CD14-positive monocyte (primary cell): Measurements from ENCODE around the gene KLF13. TPM values are rescaled to one million over a fixed set of nuclear protein-coding genes. Genes with fewer than 3 reads are reported as not detected.
A peak's percentile ranks its signal among the peaks of the same experiment; 100 is the strongest.

ENCODE experiments used
- DNase-seq, 3 donors: peaks; one replicate each; pipeline ENCODE4 v3.0.0-alpha.2; 2011 to 2022
- H2AFZ ChIP-seq: 2 replicates; pipeline ENCODE4 v1.6.0; 2012; ENCODE audit warnings: mild to moderate bottlenecking, low read depth, low read length, inconsistent platforms; ENCODE audit not compliant: insufficient read depth, poor library complexity, severe bottlenecking
- H3K27ac ChIP-seq, 2 donors: 1 replicate in 1 of 2; 2 replicates in 1 of 2; pipeline ENCODE4 v1.5.1; 2012 to 2013; ENCODE audit warnings: low read length in 2 of 2, control low read depth in 1 of 2, inconsistent platforms in 1 of 2, low read depth in 1 of 2, mild to moderate bottlenecking in 1 of 2
- H3K27me3 ChIP-seq, 2 donors: one replicate each; pipeline versions ENCODE4 v1.6.0 to v1.6.1; 2011 to 2013; ENCODE audit warnings: low read length in 2 of 2; ENCODE audit not compliant: control insufficient read depth in 2 of 2, insufficient read depth in 2 of 2
- H3K36me3 ChIP-seq, 2 donors: replicated peaks in 1 of 2; 1 replicate in 1 of 2; 2 replicates in 1 of 2; pipeline versions ENCODE4 v1.5.1 to v1.6.1; 2012 to 2013; ENCODE audit warnings: low read length in 2 of 2, control low read depth in 1 of 2, inconsistent platforms in 1 of 2, mild to moderate bottlenecking in 1 of 2; ENCODE audit not compliant: insufficient read depth in 2 of 2, control insufficient read depth in 1 of 2
- H3K4me1 ChIP-seq, 2 donors: 1 replicate in 1 of 2; 2 replicates in 1 of 2; pipeline versions ENCODE4 v1.5.1 to v1.6.1; 2012 to 2013; ENCODE audit warnings: low read length in 2 of 2, control low read depth in 1 of 2, inconsistent platforms in 1 of 2, mild to moderate bottlenecking in 1 of 2, moderate library complexity in 1 of 2; ENCODE audit not compliant: insufficient read depth in 2 of 2, control insufficient read depth in 1 of 2
- H3K4me2 ChIP-seq: replicated peaks from 2 replicates; pipeline ENCODE3; 2012; ENCODE audit warnings: low read length, moderate library complexity, mild to moderate bottlenecking; ENCODE audit not compliant: poor library complexity, severe bottlenecking; ENCODE audit errors: extremely low read depth
- H3K4me3 ChIP-seq, 3 experiments: fragments of 200-600 bp in 1 of 3; sonication (generic) in 1 of 3; replicated peaks in 1 of 3; 1 replicate in 2 of 3; 2 replicates in 1 of 3; pipeline ENCODE4 v1.5.1; 2011 to 2013; ENCODE audit warnings: low read length in 3 of 3, mild to moderate bottlenecking in 3 of 3, control low read depth in 2 of 3, low read depth in 2 of 3, inconsistent platforms in 1 of 3, moderate library complexity in 1 of 3
- H3K79me2 ChIP-seq: 2 replicates; pipeline ENCODE4 v1.6.0; 2012; ENCODE audit warnings: mild to moderate bottlenecking, control low read depth, inconsistent platforms, low read length, moderate library complexity; ENCODE audit not compliant: insufficient read depth
- H3K9ac ChIP-seq: 2 replicates; pipeline ENCODE4 v1.6.0; 2017; ENCODE audit warnings: low read length, mild to moderate bottlenecking; ENCODE audit not compliant: insufficient read depth, poor library complexity, severe bottlenecking
- H3K9me3 ChIP-seq, 2 donors: replicated peaks in 1 of 2; 1 replicate in 1 of 2; 2 replicates in 1 of 2; pipeline versions ENCODE4 v1.5.1 to v1.6.1; 2012 to 2013; ENCODE audit warnings: low read length in 2 of 2, control low read depth in 1 of 2; ENCODE audit not compliant: control insufficient read depth in 1 of 2, insufficient read depth in 1 of 2
- H4K20me1 ChIP-seq: 2 replicates; pipeline ENCODE4 v1.6.0; 2012; ENCODE audit warnings: mild to moderate bottlenecking, low read length, control low read depth, moderate library complexity; ENCODE audit not compliant: insufficient read depth
- H3K27ac Mint-ChIP-seq, 7 donors: one replicate each; pipeline ENCODE4 v1.8.0; 2020; ENCODE audit warnings: mild to moderate bottlenecking in 7 of 7, mixed read lengths in 7 of 7, moderate library complexity in 6 of 7, inconsistent platforms in 2 of 7
- H3K27me3 Mint-ChIP-seq, 3 donors: one replicate each; pipeline ENCODE4 v1.8.0; 2021 to 2022; ENCODE audit warnings: low read depth in 3 of 3, mild to moderate bottlenecking in 3 of 3, mixed read lengths in 3 of 3, moderate library complexity in 3 of 3, inconsistent platforms in 1 of 3
- H3K36me3 Mint-ChIP-seq, 2 donors: one replicate each; pipeline ENCODE4 v1.8.0; 2020; ENCODE audit warnings: mixed read lengths in 2 of 2, inconsistent platforms in 1 of 2, mild to moderate bottlenecking in 1 of 2
- H3K4me1 Mint-ChIP-seq: one replicate; pipeline ENCODE4 v1.8.0; 2020; ENCODE audit warnings: mild to moderate bottlenecking, mixed read lengths
- H3K4me3 Mint-ChIP-seq, 2 donors: one replicate each; pipeline ENCODE4 v1.8.0; 2020; ENCODE audit warnings: mild to moderate bottlenecking in 2 of 2, mixed read lengths in 2 of 2, moderate library complexity in 1 of 2
- H3K9me3 Mint-ChIP-seq, 7 donors: one replicate each; pipeline ENCODE4 v1.8.0; 2020 to 2022; ENCODE audit warnings: mixed read lengths in 7 of 7, mild to moderate bottlenecking in 6 of 7, moderate library complexity in 6 of 7, inconsistent platforms in 2 of 7
- CTCF ChIP-seq: fragments of 200-600 bp; IDR thresholded peaks from one replicate; pipeline ENCODE4 v1.8.0; 2022; ENCODE audit warnings: antibody characterized with exemption, mild to moderate bottlenecking
- WGBS: methylation state at CpG from one replicate; pipeline ENCODE4 v1.1.5; 2013; ENCODE audit warnings: missing lambda C conversion rate; ENCODE audit not compliant: insufficient coverage; 5-methylcytosine and 5-hydroxymethylcytosine counted together
- intact Hi-C, 2 donors: fragments of 100-400 bp; cut with micrococcal nuclease; formaldehyde crosslinking; loops; one replicate each; pipeline versions ENCODE4 v1.15.0 to v1.15.1; 2023
- polyA plus RNA-seq, 3 donors: library from polyadenylated mRNA; depleted of rRNA in 1 of 3; unstranded in 2 of 3; stranded (reverse) in 1 of 3; fragments of 300-500 nt in 2 of 3; fragments of >200 nt in 1 of 3; fragmentation: Illumina TruSeq in 2 of 3; gene quantifications; 1 replicate in 2 of 3; 2 replicates in 1 of 3; pipeline ENCODE4 v1.2.3, GENCODE V29; 2012 to 2021

KLF13 gene
- polyA plus RNA-seq, 3 donors: 22.5 to 121 (median 28.0) TPM

GRCh38 chr15:31378363-31378903 lies 51.8 kb downstream of the KLF13 start:
- Mint-ChIP-seq H3K4me1 (peaks cover 12% of the 10 kb centered on the region), H3K36me3 (peaks cover 73 to 89% of the 10 kb centered on the region in 2 donors), H3K27ac (peak overlapping the region in 3 of 7 donors; percentile 29 to 53 (median 50)), H3K27me3 (no peaks in the 10 kb centered on the region), H3K9me3 (peaks cover 0 to 7% (median 2%) of the 10 kb centered on the region in 7 donors), H3K4me3 (no peak overlapping the region)
- 88% methylated on average over 10 of the region's 14 CpGs for WGBS
- H3K9me3 ChIP-seq: no peaks in the 10 kb centered on the region
- no peaks in the 10 kb centered on the region for H3K4me1 ChIP-seq
- H3K4me2 ChIP-seq: no peak overlapping the region
- no peak for TF ChIP-seq CTCF
- no peaks in the 10 kb centered on the region for H3K27me3 ChIP-seq
- no peak for DNase-seq
- H2AFZ ChIP-seq: no peak overlapping the region
- H3K9ac ChIP-seq: no peak overlapping the region
- H3K36me3 ChIP-seq: peaks cover 78 to 85% of the 10 kb centered on the region in 2 donors
- H3K4me3 ChIP-seq: no peak overlapping the region
- peaks cover 97% of the 10 kb centered on the region for H4K20me1 ChIP-seq
- intact Hi-C loops: no loop called here
- peak overlapping the region in 1 of 2 donors; percentile 28 for H3K27ac ChIP-seq
- H3K79me2 ChIP-seq: peaks cover 60% of the 10 kb centered on the region

GRCh38 chr15:31379042-31379441 lies 52.4 kb downstream of the KLF13 start:
- Histone ChIP-seq H3K4me2 (no peak overlapping the region), H3K4me3 (no peak overlapping the region), H2AFZ (no peak overlapping the region), H3K9ac (no peak overlapping the region), H3K79me2 (peaks cover 54% of the 10 kb centered on the region), H3K36me3 (peaks cover 72 to 79% of the 10 kb centered on the region in 2 donors), H3K4me1 (no peaks in the 10 kb centered on the region), H3K27me3 (no peaks in the 10 kb centered on the region), H3K9me3 (no peaks in the 10 kb centered on the region), H3K27ac (no peak overlapping the region), H4K20me1 (peaks cover 93% of the 10 kb centered on the region)
- intact Hi-C loops: no loop called here
- H3K9me3 Mint-ChIP-seq: peaks cover 0 to 7% (median 2%) of the 10 kb centered on the region in 7 donors
- H3K4me3 Mint-ChIP-seq: no peak overlapping the region
- no peak for DNase-seq
- no peak for TF ChIP-seq CTCF
- H3K27ac Mint-ChIP-seq: peak overlapping the region in 2 of 7 donors; percentile 6 to 27
- H3K4me1 Mint-ChIP-seq: peaks cover 12% of the 10 kb centered on the region
- H3K27me3 Mint-ChIP-seq: no peaks in the 10 kb centered on the region
- no CpG with 5 or more reads among the region's 6 CpGs for WGBS
- peaks cover 69 to 84% of the 10 kb centered on the region in 2 donors for H3K36me3 Mint-ChIP-seq
